Breast epithelium (tissue), 4 donors: ENCODE data around the gene MRTFA. TPM values are rescaled to one million over a fixed set of nuclear protein-coding genes. Genes with fewer than 3 reads are reported as not detected.

Experiments used
- DNase-seq, 2 donors: peaks; one replicate each; pipeline ENCODE4 v3.0.0-alpha.2; 2019; ENCODE audit warnings: low spot score in 2 of 2
- H3K27ac ChIP-seq, 2 donors: fragments of 200-600 bp; sonication (generic) in 1 of 2; one replicate each; pipeline ENCODE4 v1.5.1; 2016 to 2019; ENCODE audit warnings: mild to moderate bottlenecking in 1 of 2
- H3K27me3 ChIP-seq, 2 donors: fragments of 200-600 bp; sonication (generic) in 1 of 2; one replicate each; pipeline versions ENCODE4 v1.5.1 to v1.6.0; 2017 to 2019; ENCODE audit warnings: control low read depth in 1 of 2, mild to moderate bottlenecking in 1 of 2
- H3K36me3 ChIP-seq: fragments of 200-600 bp; one replicate; pipeline ENCODE4 v1.5.1; 2019
- H3K4me1 ChIP-seq, 2 donors: fragments of 200-600 bp; sonication (generic); one replicate each; pipeline ENCODE4 v1.5.1; 2016 to 2019; ENCODE audit warnings: control low read depth in 1 of 2
- H3K4me3 ChIP-seq, 3 donors: fragments of 200-600 bp; sonication (generic); 1 replicate in 2 of 3; 2 replicates in 1 of 3; pipeline ENCODE4 v1.5.1; 2016 to 2019; ENCODE audit warnings: mild to moderate bottlenecking in 3 of 3, moderate library complexity in 2 of 3
- H3K9me3 ChIP-seq, 2 donors: fragments of 200-600 bp; sonication (generic) in 1 of 2; one replicate each; pipeline ENCODE4 v1.5.1; 2016 to 2019; ENCODE audit warnings: control low read depth in 1 of 2
- CTCF ChIP-seq, 3 donors: fragments of 450-650 bp; IDR thresholded peaks; one replicate each; pipeline ENCODE4 v1.5.1; 2016 to 2017; ENCODE audit warnings: antibody characterized with exemption in 3 of 3, mild to moderate bottlenecking in 3 of 3, moderate library complexity in 3 of 3
- POLR2A ChIP-seq: fragments of 450-650 bp; IDR thresholded peaks from one replicate; pipeline ENCODE4 v1.6.1; 2016; ENCODE audit warnings: antibody characterized with exemption, mild to moderate bottlenecking, moderate library complexity
- POLR2AphosphoS5 ChIP-seq, 3 donors: sonication (generic); formaldehyde crosslinking; IDR thresholded peaks; one replicate each; pipeline ENCODE4 v1.6.1; 2017; ENCODE audit warnings: antibody characterized with exemption in 3 of 3
- intact Hi-C: fragments of 100-400 bp; cut with DNase I; formaldehyde crosslinking; loops from one replicate; pipeline ENCODE4 v1.15.1; 2023; ENCODE audit warnings: low total_unique reads
- total RNA-seq, 3 donors: library from RNA; depleted of rRNA; stranded (reverse); fragments of >200 nt; gene quantifications; one replicate each; pipeline ENCODE4 v1.1.0, GENCODE V29; 2016

The MRTFA gene
- total RNA-seq, 3 donors from 2014 or later: 47.0 to 69.2 (median 65.7) TPM

- Histone ChIP-seq H3K9me3 (no peaks in the 10 kb centered on the region), H3K4me3 (no peak overlapping the region), H3K27ac (peak overlapping the region; percentile 55 to 59), H3K27me3 (no peaks in the 10 kb centered on the region), H3K36me3 (peaks cover 9% of the 10 kb centered on the region), H3K4me1 (no peaks in the 10 kb centered on the region)
- TF ChIP-seq POLR2AphosphoS5 (IDR thresholded peaks at IDR 0.05): no peak
- no peak for TF ChIP-seq POLR2A
- TF ChIP-seq CTCF (IDR thresholded peaks at IDR 0.05): no peak
- intact Hi-C loops: no loop called here
- peak in 1 of 2 donors; percentile 49 for DNase-seq
Measured at GRCh38 chr22:40410272-40410671, 226.2 kb downstream of the MRTFA start.

- no peak for TF ChIP-seq POLR2A
- no peak for TF ChIP-seq CTCF (IDR thresholded peaks at IDR 0.05)
- no peak for TF ChIP-seq POLR2AphosphoS5 (IDR thresholded peaks at IDR 0.05)
- H3K27ac ChIP-seq: peak overlapping the region; percentile 55 to 59
- DNase-seq: no peak
- H3K9me3 ChIP-seq: no peaks in the 10 kb centered on the region
- H3K4me3 ChIP-seq: no peak overlapping the region
- no peaks in the 10 kb centered on the region for H3K27me3 ChIP-seq
- intact Hi-C loops: no loop called here
- no peaks in the 10 kb centered on the region for H3K4me1 ChIP-seq
- H3K36me3 ChIP-seq: peaks cover 9% of the 10 kb centered on the region
Measured at GRCh38 chr22:40409613-40410113, 226.9 kb downstream of the MRTFA start.

GRCh38 chr22:40408718-40409612 is 227.6 kb downstream of the MRTFA start:
- TF ChIP-seq POLR2A (no peak), POLR2AphosphoS5 (IDR thresholded peaks at IDR 0.05) (no peak), CTCF (IDR thresholded peaks at IDR 0.05) (no peak)
- peaks cover 9% of the 10 kb centered on the region for H3K36me3 ChIP-seq
- intact Hi-C loops: no loop called here

DNA sequence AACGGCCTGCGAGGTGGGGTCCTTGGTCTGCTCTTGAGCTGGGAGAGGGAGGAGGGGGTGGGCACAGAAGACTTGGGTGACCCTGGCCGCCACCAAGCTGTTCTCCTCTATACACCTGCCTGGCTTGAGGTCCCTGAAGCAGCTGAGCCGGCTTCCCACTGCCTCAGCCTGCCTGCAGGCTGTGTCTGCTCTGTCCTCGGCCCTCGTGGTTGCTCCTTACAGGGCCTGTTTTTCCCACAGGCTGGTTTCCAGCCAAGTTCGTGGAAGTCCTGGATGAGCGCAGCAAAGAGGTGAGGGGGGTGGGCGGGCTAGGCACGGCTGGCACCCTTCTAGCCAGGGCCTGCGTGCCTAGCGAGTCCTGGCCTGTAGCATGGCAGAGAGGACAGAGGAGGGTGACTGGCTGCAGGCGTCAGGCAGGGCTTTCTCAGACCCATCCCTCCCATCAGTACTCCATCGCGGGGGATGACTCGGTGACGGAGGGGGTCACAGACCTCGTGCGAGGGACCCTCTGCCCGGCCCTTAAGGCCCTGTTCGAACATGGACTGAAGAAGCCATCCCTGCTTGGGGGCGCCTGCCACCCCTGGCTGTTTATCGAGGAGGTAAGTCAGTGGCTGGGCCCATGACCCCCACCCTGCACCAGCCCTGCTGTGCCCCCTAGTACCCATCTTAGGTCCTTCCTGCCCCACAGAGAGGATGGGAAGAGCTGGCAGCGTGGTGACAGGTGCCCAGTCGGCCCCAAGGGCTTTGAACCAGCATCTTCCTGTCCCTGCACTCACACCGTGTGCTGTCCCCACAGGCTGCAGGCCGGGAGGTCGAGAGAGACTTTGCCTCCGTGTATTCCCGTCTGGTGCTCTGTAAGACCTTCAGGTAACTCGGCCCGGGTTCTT is 228.4 kb downstream of the MRTFA start:
- Histone ChIP-seq H3K27me3 (no peaks in the 10 kb centered on the region), H3K9me3 (no peaks in the 10 kb centered on the region), H3K27ac (peak overlapping the region; percentile 29 to 43), H3K4me3 (no peak overlapping the region), H3K36me3 (peaks cover 9% of the 10 kb centered on the region), H3K4me1 (no peaks in the 10 kb centered on the region)
- DNase-seq: peak in 1 of 2 donors; percentile 41
- intact Hi-C loops: no loop called here
- TF ChIP-seq POLR2AphosphoS5 (IDR thresholded peaks at IDR 0.05) (no peak), CTCF (IDR thresholded peaks at IDR 0.05) (no peak), POLR2A (no peak)

More at GRCh38 chr22:40408718-40409612, 227.6 kb downstream of the MRTFA start:
- Histone ChIP-seq H3K27ac (peak overlapping the region; percentile 29 to 43), H3K9me3 (no peaks in the 10 kb centered on the region), H3K4me1 (no peaks in the 10 kb centered on the region), H3K27me3 (no peaks in the 10 kb centered on the region), H3K4me3 (no peak overlapping the region)
- peak in 1 of 2 donors; percentile 28 for DNase-seq
